Right atrium auricular region (tissue), 2 donors: Measurements from ENCODE around the gene DNAL1. TPM values are rescaled to one million over a fixed set of nuclear protein-coding genes. Genes with fewer than 3 reads are reported as not detected.
"Not testable (repeated sequence)": the region's sequence is repeated elsewhere in the genome, so short reads cannot be mapped to it uniquely, and the experiment has no call there.

Experiments
- DNase-seq: peaks from one replicate; pipeline ENCODE4 v3.0.0-alpha.2; 2019; ENCODE audit warnings: low spot score
- H3K27ac ChIP-seq, 2 donors: fragments of 200-600 bp; sonication (generic); 1 replicate in 1 of 2; 2 replicates in 1 of 2; pipeline ENCODE4 v1.5.1; 2016 to 2019
- H3K27me3 ChIP-seq, 2 donors: fragments of 200-600 bp; sonication (generic); one replicate each; pipeline versions ENCODE4 v1.5.1 to v1.6.0; 2017 to 2019
- H3K36me3 ChIP-seq: fragments of 200-600 bp; sonication (generic); one replicate; pipeline ENCODE4 v1.5.1; 2016
- H3K4me1 ChIP-seq, 2 donors: fragments of 200-600 bp; sonication (generic); one replicate each; pipeline versions ENCODE4 v1.5.1 to v1.6.0; 2017 to 2019
- H3K4me3 ChIP-seq, 2 donors: fragments of 200-600 bp; sonication (generic); 1 replicate in 1 of 2; 2 replicates in 1 of 2; pipeline ENCODE4 v1.5.1; 2017 to 2019; ENCODE audit warnings: mild to moderate bottlenecking in 1 of 2, moderate library complexity in 1 of 2
- H3K9me3 ChIP-seq, 2 donors: fragments of 200-600 bp; sonication (generic); one replicate each; pipeline ENCODE4 v1.5.1; 2019
- CTCF ChIP-seq, 2 donors: fragments of 200-600 bp; sonication (generic); IDR thresholded peaks; one replicate each; pipeline ENCODE4 v1.5.1; 2019; ENCODE audit warnings: antibody characterized with exemption in 2 of 2
- total RNA-seq, 2 donors: library from RNA; depleted of rRNA; stranded (reverse); fragments of >200 nt; gene quantifications; one replicate each; pipeline ENCODE4 v1.1.0, GENCODE V29; 2016

The DNAL1 gene
- total RNA-seq, 2 donors from 2014 or later = 5.7 to 7.8 TPM

GRCh38 chr14:73694083-73694482 is 49.3 kb downstream of the DNAL1 start:
- no peak for DNase-seq
- Histone ChIP-seq H3K4me3 (no peak overlapping the region), H3K27me3 (no peaks in the 10 kb centered on the region), H3K27ac (no peak overlapping the region), H3K9me3 (no peaks in the 10 kb centered on the region), H3K36me3 (no peaks in the 10 kb centered on the region), H3K4me1 (no peaks in the 10 kb centered on the region)
- TF ChIP-seq CTCF (IDR thresholded peaks at IDR 0.05) = no peak

- Histone ChIP-seq H3K4me3 (no peak overlapping the region), H3K36me3 (no peaks in the 10 kb centered on the region), H3K27me3 (no peaks in the 10 kb centered on the region), H3K9me3 (no peaks in the 10 kb centered on the region), H3K27ac (no peak overlapping the region), H3K4me1 (no peaks in the 10 kb centered on the region)
- DNase-seq = no peak
- TF ChIP-seq CTCF (IDR thresholded peaks at IDR 0.05) = no peak
Observed at GRCh38 chr14:73695082-73695481, 50.3 kb downstream of the DNAL1 start.

- H3K4me1 ChIP-seq = no peaks in the 10 kb centered on the region
- no peak overlapping the region for H3K27ac ChIP-seq
- no peaks in the 10 kb centered on the region for H3K9me3 ChIP-seq
- no peaks in the 10 kb centered on the region for H3K27me3 ChIP-seq
- H3K4me3 ChIP-seq = no peak overlapping the region
- no peaks in the 10 kb centered on the region for H3K36me3 ChIP-seq
- no peak for DNase-seq
- TF ChIP-seq CTCF (IDR thresholded peaks at IDR 0.05) = no peak
Observed at GRCh38 chr14:73695997-73696396, 51.2 kb downstream of the DNAL1 start.

- Histone ChIP-seq H3K36me3 (no peaks in the 10 kb centered on the region), H3K4me1 (no peaks in the 10 kb centered on the region), H3K9me3 (no peaks in the 10 kb centered on the region), H3K27ac (no peak overlapping the region), H3K4me3 (no peak overlapping the region), H3K27me3 (no peaks in the 10 kb centered on the region)
- no peak for DNase-seq
- no peak for TF ChIP-seq CTCF (IDR thresholded peaks at IDR 0.05)
Observed at GRCh38 chr14:73696466-73697400, 51.9 kb downstream of the DNAL1 start.

- H3K4me1 ChIP-seq = no peaks in the 10 kb centered on the region
- no peak for DNase-seq
Observed at GRCh38 chr14:73700325-73700724, 55.5 kb downstream of the DNAL1 start.

GRCh38 chr14:73708076-73708475 is 63.3 kb downstream of the DNAL1 start:
- peaks cover 0 to 17% of the 10 kb centered on the region in 2 donors for H3K4me1 ChIP-seq
- H3K27me3 ChIP-seq, H3K9me3 ChIP-seq, H3K4me3 ChIP-seq, H3K36me3 ChIP-seq, H3K27ac ChIP-seq, DNase-seq: not testable (repeated sequence)

More at GRCh38 chr14:73700325-73700724, 55.5 kb downstream of the DNAL1 start:
- H3K27ac ChIP-seq = no peak overlapping the region
- H3K36me3 ChIP-seq = no peaks in the 10 kb centered on the region
- no peak overlapping the region for H3K4me3 ChIP-seq
- H3K9me3 ChIP-seq = no peaks in the 10 kb centered on the region
- no peak for TF ChIP-seq CTCF (IDR thresholded peaks at IDR 0.05)
- H3K27me3 ChIP-seq = no peaks in the 10 kb centered on the region
